Memory B cell (primary cell): Measurements from ENCODE around the gene PRKAG1.

Source experiments
- ATAC-seq: fragments of 150-1000 bp; cut with Tn5 transposase; 2 replicates; pipeline ENCODE4 v1.10.0; 2021; ENCODE audit warnings: low read depth, mild to moderate bottlenecking, moderate library complexity
- DNase-seq, 2 donors: peaks; one replicate each; pipeline ENCODE4 v3.0.0; 2022; ENCODE audit warnings: low spot score in 2 of 2
- H3K27ac Mint-ChIP-seq: one replicate; pipeline ENCODE4 v1.8.0; 2022; ENCODE audit warnings: mild to moderate bottlenecking, moderate library complexity, mixed read lengths
- H3K27me3 Mint-ChIP-seq: one replicate; pipeline ENCODE4 v1.8.0; 2022; ENCODE audit warnings: mixed read lengths
- H3K36me3 Mint-ChIP-seq: one replicate; pipeline ENCODE4 v1.8.0; 2022; ENCODE audit warnings: mild to moderate bottlenecking, mixed read lengths
- H3K4me1 Mint-ChIP-seq: one replicate; pipeline ENCODE4 v1.8.0; 2022; ENCODE audit warnings: mixed read lengths
- H3K4me3 Mint-ChIP-seq: one replicate; pipeline ENCODE4 v1.8.0; 2022; ENCODE audit warnings: mild to moderate bottlenecking, moderate library complexity, mixed read lengths
- H3K9me3 Mint-ChIP-seq: one replicate; pipeline ENCODE4 v1.8.0; 2022; ENCODE audit warnings: mixed read lengths

Gene PRKAG1

GRCh38 chr12:48980953-48981756, 37.4 kb downstream of the PRKAG1 start:
- peak overlapping the region; percentile 85 for H3K4me3 Mint-ChIP-seq
- H3K4me1 Mint-ChIP-seq, result peaks cover 32% of the 10 kb centered on the region
- no peak for DNase-seq
- peak; percentile 23 for ATAC-seq
- H3K9me3 Mint-ChIP-seq, result no peaks in the 10 kb centered on the region
- H3K27me3 Mint-ChIP-seq, result peaks cover 26% of the 10 kb centered on the region
- H3K36me3 Mint-ChIP-seq, result no peaks in the 10 kb centered on the region
- H3K27ac Mint-ChIP-seq, result peak overlapping the region; percentile 88

- Mint-ChIP-seq H3K4me1 (peaks cover 32% of the 10 kb centered on the region), H3K36me3 (no peaks in the 10 kb centered on the region), H3K4me3 (peak overlapping the region; percentile 85), H3K27me3 (peaks cover 23% of the 10 kb centered on the region), H3K9me3 (no peaks in the 10 kb centered on the region), H3K27ac (peak overlapping the region; percentile 56)
- ATAC-seq (peak; percentile 9), DNase-seq (no peak)
These were observed 38.1 kb downstream of the PRKAG1 start for GRCh38 chr12:48980389-48980952.

- DNase-seq, result peak in 1 of 2 donors; percentile 48
These were observed 38.8 kb downstream of the PRKAG1 start for GRCh38 chr12:48979602-48980388.

GRCh38 chr12:48978741-48979601, 39.6 kb downstream of the PRKAG1 start:
- Mint-ChIP-seq H3K4me1 (peaks cover 32% of the 10 kb centered on the region), H3K4me3 (peak overlapping the region; percentile 85), H3K36me3 (no peaks in the 10 kb centered on the region), H3K27ac (peak overlapping the region; percentile 32), H3K27me3 (peaks cover 25% of the 10 kb centered on the region), H3K9me3 (no peaks in the 10 kb centered on the region)
- ATAC-seq (no peak), DNase-seq (no peak)

More at GRCh38 chr12:48979602-48980388, 38.8 kb downstream of the PRKAG1 start:
- H3K4me1 Mint-ChIP-seq, result peaks cover 32% of the 10 kb centered on the region
- no peaks in the 10 kb centered on the region for H3K36me3 Mint-ChIP-seq
- H3K4me3 Mint-ChIP-seq, result peak overlapping the region; percentile 85
- H3K9me3 Mint-ChIP-seq, result no peaks in the 10 kb centered on the region
- H3K27me3 Mint-ChIP-seq, result peaks cover 21% of the 10 kb centered on the region
- peak overlapping the region; percentile 56 for H3K27ac Mint-ChIP-seq
- ATAC-seq, result peak; percentile 23

GRCh38 chr12:48978291-48978740, 40.3 kb downstream of the PRKAG1 start, which contains the start of gene WNT1:
Gene WNT1 (plus strand): TSS chr12:48978322. CDS start chr12:48978651, 329 bp downstream.
- no peak for DNase-seq
- peak within 1 kb of the TSS; percentile 85 for H3K4me3 Mint-ChIP-seq

GRCh38 chr12:48977290-48978281, 41.0 kb downstream of the PRKAG1 start:
- H3K36me3 Mint-ChIP-seq, result no peaks in the 10 kb centered on the region
- peak overlapping the region; percentile 87 for H3K27ac Mint-ChIP-seq
- peak overlapping the region; percentile 43 for H3K4me3 Mint-ChIP-seq
- H3K9me3 Mint-ChIP-seq, result no peaks in the 10 kb centered on the region
- peaks cover 32% of the 10 kb centered on the region for H3K27me3 Mint-ChIP-seq
- ATAC-seq, result peak; percentile 73
- H3K4me1 Mint-ChIP-seq, result peaks cover 34% of the 10 kb centered on the region
- DNase-seq, result peak; percentile 85 to 91

More at GRCh38 chr12:48978291-48978740, 40.3 kb downstream of the PRKAG1 start, which contains the start of gene WNT1:
- H3K9me3 Mint-ChIP-seq, result no peaks in the 10 kb centered on the region
- H3K27me3 Mint-ChIP-seq, result peaks cover 29% of the 10 kb centered on the region
- peak; percentile 4 for ATAC-seq
- peak within 1 kb of the TSS; percentile 87 for H3K27ac Mint-ChIP-seq
- peaks cover 32% of the 10 kb centered on the region for H3K4me1 Mint-ChIP-seq
- no peaks in the 10 kb centered on the region for H3K36me3 Mint-ChIP-seq

- H3K27ac Mint-ChIP-seq, result no peak overlapping the region
- no peak for DNase-seq
- H3K4me3 Mint-ChIP-seq, result no peak overlapping the region
- H3K27me3 Mint-ChIP-seq, result peaks cover 37% of the 10 kb centered on the region
- peaks cover 28% of the 10 kb centered on the region for H3K4me1 Mint-ChIP-seq
- no peak for ATAC-seq
- H3K36me3 Mint-ChIP-seq, result no peaks in the 10 kb centered on the region
- H3K9me3 Mint-ChIP-seq, result no peaks in the 10 kb centered on the region
These were observed 44.5 kb downstream of the PRKAG1 start for GRCh38 chr12:48973941-48974673.

GRCh38 chr12:48973531-48973930, 45.0 kb downstream of the PRKAG1 start:
- peaks cover 23% of the 10 kb centered on the region for H3K4me1 Mint-ChIP-seq
- H3K9me3 Mint-ChIP-seq, result no peaks in the 10 kb centered on the region
- H3K27ac Mint-ChIP-seq, result no peak overlapping the region
- no peak overlapping the region for H3K4me3 Mint-ChIP-seq
- H3K36me3 Mint-ChIP-seq, result no peaks in the 10 kb centered on the region
- peaks cover 34% of the 10 kb centered on the region for H3K27me3 Mint-ChIP-seq
- ATAC-seq (no peak), DNase-seq (no peak)

GRCh38 chr12:48972952-48973483, 45.6 kb downstream of the PRKAG1 start:
- Mint-ChIP-seq H3K4me1 (peaks cover 23% of the 10 kb centered on the region), H3K27ac (no peak overlapping the region), H3K36me3 (no peaks in the 10 kb centered on the region), H3K4me3 (no peak overlapping the region), H3K9me3 (no peaks in the 10 kb centered on the region), H3K27me3 (peaks cover 34% of the 10 kb centered on the region)
- DNase-seq, result no peak
- ATAC-seq, result no peak

GRCh38 chr12:48972213-48972951, 46.2 kb downstream of the PRKAG1 start:
- no peak for DNase-seq
- Mint-ChIP-seq H3K4me3 (peak overlapping the region; percentile 86), H3K36me3 (no peaks in the 10 kb centered on the region), H3K9me3 (no peaks in the 10 kb centered on the region), H3K27ac (no peak overlapping the region), H3K27me3 (peaks cover 28% of the 10 kb centered on the region), H3K4me1 (peaks cover 17% of the 10 kb centered on the region)
- no peak for ATAC-seq

- DNase-seq (no peak), ATAC-seq (no peak)
- Mint-ChIP-seq H3K4me1 (peaks cover 18% of the 10 kb centered on the region), H3K27ac (peak overlapping the region; percentile 48), H3K36me3 (no peaks in the 10 kb centered on the region), H3K4me3 (peak overlapping the region; percentile 31), H3K27me3 (peaks cover 22% of the 10 kb centered on the region), H3K9me3 (no peaks in the 10 kb centered on the region)
These were observed 47.8 kb downstream of the PRKAG1 start for GRCh38 chr12:48970702-48971334.
